Pulmonary artery endothelial cell (primary cell): ENCODE measurements around the gene LTBP4. TPM values are rescaled to one million over a fixed set of nuclear protein-coding genes. Genes with fewer than 3 reads are reported as not detected.
"Not testable (repeated sequence)": the region's sequence is repeated elsewhere in the genome, so short reads cannot be mapped to it uniquely, and the experiment has no call there.

ENCODE experiments used
- DNase-seq: peaks from one replicate; pipeline ENCODE4 v3.0.0-alpha.2; 2011; ENCODE audit warnings: low read depth, low spot score
- total RNA-seq: library from RNA; depleted of rRNA; stranded (reverse); fragments of >200 nt; gene quantifications from 2 replicates; pipeline ENCODE4 v1.2.3, GENCODE V29; 2014

Gene LTBP4
- total RNA-seq, 1 donor from 2014 or later, result 14.4 TPM

DNA sequence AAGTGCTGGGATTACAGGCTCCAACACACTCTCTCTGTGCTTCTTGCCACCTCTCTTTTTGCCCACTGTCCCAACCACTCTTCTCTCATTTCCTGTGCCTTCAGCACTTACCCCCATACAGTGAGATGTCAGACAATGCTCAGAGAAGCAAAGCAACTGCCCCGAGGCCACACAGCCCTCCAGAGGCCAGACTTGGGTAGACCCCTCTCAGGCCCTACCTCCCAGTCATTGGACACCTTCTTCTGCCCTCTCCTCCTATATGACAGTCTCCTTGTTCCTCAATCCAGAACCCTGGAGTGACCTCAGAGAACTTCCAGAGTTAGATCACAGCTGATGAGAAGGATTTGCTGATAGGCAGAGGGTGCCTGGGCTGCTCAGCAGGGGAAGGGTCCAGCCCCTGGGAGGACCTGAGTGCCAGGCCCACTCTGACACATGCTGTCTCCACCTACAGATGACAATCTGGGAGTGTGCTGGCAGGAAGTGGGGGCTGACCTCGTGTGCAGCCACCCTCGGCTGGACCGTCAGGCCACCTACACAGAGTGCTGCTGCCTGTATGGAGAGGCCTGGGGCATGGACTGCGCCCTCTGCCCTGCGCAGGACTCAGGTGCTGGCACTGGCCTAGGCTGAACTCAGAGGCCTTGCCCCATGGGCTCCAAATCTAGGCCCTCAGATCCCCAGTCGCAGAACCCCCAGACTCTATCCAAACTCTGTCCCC is 24.4 kb downstream of the LTBP4 start:
- no peak for DNase-seq

DNA sequence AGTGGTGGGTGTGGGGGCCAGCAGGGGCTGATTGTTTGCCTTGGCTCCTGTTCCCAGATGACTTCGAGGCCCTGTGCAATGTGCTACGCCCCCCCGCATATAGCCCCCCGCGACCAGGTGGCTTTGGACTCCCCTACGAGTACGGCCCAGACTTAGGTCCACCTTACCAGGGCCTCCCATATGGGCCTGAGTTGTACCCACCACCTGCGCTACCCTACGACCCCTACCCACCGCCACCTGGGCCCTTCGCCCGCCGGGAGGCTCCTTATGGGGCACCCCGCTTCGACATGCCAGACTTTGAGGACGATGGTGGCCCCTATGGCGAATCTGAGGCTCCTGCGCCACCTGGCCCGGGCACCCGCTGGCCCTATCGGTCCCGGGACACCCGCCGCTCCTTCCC is 25.7 kb downstream of the LTBP4 start:
- no peak for DNase-seq

DNA sequence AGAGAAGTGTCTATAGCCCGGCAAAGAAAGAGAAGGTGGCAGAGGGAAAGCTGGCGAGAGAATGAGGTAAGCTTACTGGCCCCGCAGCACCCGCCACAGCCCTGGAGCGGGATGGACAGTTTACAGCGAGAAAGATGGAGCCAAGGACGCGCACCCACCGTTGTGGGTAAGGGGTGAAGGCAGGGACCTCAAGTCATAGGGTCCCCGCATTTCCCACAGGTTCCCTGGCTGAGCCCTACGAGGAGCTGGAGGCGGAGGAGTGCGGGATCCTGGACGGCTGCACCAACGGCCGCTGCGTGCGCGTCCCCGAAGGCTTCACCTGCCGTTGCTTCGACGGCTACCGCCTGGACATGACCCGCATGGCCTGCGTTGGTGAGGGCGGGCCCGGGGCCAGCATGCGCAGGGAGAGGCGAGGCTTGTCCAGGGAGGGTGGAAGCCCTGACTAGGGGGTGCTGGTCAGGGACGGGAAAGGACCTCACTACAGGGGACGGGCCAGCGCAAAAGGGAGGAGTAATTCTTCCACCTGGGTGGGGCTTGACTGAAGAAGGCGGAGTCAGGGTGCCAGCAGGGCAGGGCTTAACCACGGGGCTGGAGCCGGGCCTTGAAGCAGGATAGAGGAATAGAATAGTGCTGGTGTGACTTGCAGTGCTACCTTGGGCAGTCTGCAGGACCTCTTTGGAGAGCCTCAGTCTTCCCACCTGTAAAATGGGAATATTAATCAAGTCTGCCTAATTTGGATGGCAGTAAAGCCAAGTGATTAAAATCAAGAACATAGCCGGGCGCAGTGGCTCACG is 26.5 kb downstream of the LTBP4 start:
- no peak for DNase-seq

DNA sequence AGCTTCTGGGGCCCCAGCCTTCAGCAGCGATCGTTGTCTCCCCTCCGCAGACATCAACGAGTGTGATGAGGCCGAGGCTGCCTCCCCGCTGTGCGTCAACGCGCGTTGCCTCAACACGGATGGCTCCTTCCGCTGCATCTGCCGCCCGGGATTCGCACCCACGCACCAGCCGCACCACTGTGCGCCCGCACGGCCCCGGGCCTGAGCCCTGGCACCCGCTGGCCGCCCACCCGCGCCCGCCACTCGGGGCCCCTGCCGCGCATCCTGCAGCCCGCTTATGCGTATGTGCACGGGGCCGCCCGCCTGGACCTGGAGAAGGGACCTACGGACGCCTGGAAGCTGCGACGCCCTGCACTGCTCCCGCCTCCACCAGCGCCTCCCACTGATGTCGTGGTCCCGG is 28.2 kb downstream of the LTBP4 start:
- no peak for DNase-seq

GRCh38 chr19:40630571-40631160 is 29.5 kb downstream of the LTBP4 start:
- DNase-seq, result no peak

- no peak for DNase-seq
These were observed 31.3 kb downstream of the LTBP4 start for GRCh38 chr19:40632311-40633036.

DNA sequence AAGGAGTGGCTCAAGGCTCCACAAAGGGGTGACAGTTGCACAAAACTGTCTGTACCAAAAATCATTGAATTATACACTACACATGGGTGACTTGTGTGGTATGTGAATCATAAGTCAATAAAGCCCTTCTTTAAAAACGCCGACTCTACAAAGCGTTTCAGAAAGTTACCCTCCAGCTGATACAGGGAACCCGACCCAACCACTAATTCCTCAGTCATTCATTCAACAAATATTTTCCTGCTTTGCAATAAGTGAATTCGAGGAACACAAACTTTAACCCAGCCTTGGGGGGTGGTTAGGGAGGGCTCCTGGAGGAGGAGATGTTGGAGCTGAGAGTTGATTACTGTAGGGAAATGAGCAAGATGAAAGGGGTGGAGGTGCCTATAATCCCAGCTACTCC is 32.0 kb downstream of the LTBP4 start:
- DNase-seq, result no peak

DNA sequence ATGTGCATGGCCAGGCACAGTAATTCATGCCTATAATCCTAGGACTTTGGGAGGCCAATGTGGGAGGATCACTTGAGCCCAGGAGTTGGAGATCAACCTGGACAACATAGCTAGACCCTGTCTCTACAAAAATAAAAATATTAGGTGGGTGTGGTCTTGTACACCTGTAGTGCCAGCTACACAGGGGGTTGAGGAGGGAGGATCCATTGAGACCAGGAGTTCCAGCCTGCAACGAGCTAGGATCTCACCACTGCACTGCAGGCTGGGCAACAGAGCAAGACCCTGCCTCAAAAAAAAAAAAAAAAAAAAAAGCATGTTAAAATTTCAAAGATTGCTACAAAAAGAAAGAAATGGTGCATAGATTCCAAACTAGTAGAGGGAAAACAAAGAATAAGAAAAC is 37.2 kb downstream of the LTBP4 start:
- no peak for DNase-seq

DNA sequence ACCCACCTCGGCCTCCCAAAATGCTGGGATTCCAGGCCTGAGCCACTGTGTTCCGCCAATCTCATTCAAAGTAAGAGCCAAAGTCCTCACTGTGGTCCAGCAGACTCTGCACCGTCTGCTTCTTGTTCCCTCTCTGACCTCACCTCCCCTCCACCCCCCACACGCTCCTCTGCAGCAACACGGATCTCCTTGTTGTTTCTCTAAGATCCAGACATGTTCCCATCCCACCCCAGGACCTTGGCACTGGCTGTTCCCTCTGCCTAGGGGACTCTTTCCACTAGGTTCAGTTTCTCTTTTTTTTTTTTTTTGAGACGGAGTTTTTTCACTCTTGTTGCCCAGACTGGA is 38.4 kb downstream of the LTBP4 start:
- DNase-seq, result no peak

DNA sequence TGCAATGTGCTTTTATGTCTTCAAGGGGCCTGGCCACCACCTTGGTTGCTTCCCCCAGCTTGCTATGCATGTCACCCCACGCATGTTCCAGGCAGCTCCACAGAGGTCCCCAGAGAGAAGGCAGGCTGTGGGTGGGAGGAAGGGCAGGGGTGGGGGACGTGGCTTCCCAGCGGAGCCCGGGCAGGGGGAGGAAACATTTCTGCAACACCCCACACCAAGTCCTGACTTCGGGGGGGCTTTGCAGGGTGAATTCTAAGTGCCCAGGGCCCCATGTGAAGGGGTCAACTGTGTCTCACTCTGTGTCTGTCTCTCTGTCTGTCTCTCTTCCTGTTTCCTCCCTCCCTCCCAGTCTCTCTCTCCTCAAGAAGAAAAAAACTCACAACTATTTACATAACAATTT is 39.6 kb downstream of the LTBP4 start:
- no peak for DNase-seq

DNA sequence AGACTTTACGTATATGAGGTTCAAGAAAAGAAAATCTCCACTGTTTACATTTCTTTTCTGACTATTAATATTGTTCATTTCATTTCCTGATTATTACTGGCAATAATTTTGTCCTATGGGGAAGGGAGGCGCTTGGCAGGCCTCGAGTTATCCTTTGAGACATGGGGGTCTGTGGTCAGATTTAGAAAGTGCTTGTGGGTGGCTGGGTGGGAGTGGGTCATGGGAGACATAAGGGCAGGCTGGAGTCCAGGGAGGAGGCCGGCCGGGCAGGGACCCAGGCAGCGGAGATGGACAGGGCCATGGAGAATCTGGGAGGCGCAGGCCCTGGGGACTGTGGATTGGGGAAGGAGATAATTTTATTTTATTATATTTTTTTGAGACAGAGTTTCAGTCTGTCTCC is 40.1 kb downstream of the LTBP4 start:
- no peak for DNase-seq

GRCh38 chr19:40642051-40642706 is 41.0 kb downstream of the LTBP4 start:
- DNase-seq, result no peak

DNA sequence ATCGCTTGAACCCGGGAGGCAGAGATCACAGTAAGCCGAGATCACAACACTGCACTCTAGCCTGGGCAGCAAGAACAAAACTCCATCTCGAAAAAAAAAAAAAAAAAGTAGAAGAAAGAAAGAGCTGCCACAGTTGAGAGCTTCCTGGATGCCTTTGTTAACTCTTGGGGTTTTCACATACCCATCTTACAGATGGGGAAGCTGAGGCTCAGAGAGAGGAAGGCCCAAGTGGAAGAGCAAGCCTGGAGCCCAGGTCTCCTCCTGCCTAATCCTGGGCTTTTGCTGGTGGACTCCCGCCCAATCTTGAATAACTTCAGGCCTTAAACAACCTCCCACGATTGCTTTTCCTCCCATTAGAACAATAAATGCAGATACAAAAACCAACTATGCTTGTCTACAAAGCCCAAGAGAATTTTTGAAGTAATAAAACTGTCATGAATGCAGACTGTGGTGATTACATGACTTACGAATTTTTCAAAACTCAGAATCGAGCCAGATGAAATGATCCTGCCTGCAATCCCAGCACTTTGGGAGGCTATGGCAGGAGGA is 41.7 kb downstream of the LTBP4 start:
- no peak for DNase-seq

GRCh38 chr19:40646743-40647254 is 45.6 kb downstream of the LTBP4 start:
- no peak for DNase-seq

GRCh38 chr19:40649903-40650675 is 48.9 kb downstream of the LTBP4 start:
- DNase-seq, result not testable (repeated sequence)

DNA sequence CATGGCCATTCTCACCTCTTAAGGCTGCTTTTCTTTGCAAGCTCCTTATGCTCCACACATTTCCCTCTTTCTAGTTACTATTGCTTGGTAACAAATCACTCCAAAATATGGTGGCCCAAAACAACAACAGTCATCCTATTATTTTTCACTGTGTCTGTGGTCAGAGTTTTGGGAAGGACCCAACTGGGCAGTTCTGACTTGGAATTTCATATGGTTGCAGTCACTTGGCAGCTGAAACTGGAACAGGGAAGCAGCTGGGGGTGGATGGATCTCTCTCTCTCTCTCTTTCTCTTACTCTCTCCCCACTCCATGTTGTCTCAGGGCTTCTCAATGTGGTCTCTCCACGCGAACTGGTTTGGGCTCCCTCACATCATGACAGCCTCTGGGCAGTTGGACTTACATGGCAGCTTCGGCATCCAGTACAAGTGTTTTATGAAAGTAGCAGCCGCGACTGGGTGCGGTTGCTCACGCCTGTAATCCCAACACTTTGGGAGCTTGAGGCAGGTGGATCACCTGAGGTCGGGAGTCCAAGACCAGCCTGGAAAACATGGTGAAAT is 49.7 kb downstream of the LTBP4 start:
- no peak for DNase-seq

GRCh38 chr19:40652303-40652702 is 51.1 kb downstream of the LTBP4 start:
- DNase-seq, result not testable (repeated sequence)

DNA sequence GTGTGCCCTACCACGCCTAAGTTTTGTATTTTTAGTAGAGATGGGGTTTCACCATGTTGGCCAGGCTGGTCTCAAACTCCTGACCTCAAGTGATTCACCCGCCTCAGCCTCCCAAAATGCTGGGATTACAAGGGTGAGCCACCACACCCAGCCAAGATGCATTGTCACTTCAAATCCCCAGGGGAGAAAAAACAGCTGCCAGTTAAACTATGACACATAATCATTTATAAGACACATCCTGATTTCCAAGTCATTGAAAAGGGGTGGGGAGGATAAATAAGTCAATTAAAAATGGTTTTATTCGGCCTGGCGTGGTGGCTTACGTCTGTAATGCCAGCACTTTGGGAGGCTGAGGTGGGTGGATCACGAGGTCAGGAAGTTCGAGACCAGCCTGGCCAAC is 54.5 kb downstream of the LTBP4 start:
- not testable (repeated sequence) for DNase-seq

GRCh38 chr19:40658031-40658430 is 56.9 kb downstream of the LTBP4 start:
- no peak for DNase-seq

DNA sequence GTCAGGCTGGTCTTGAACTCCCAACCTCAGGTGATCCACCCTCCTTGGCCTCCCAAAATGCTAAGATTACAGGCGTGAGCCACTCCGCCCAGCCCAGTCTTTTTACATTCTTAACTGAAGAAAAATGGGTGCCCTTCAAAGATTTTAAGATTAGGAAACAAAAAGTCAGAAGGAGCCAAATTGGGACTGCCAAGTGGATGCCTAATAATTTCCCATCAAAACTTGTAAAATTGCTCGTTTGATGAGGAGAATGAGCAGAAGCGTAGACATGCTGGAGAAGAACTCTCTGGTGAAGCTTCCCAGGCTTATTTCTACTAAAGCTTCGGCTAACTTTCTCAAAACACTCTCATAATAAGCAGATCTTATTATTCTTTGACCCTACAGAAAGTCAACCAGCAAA is 57.9 kb downstream of the LTBP4 start:
- DNase-seq, result no peak
